A673 (cell line): Measurements from ENCODE around the gene LHFPL6. TPM values are rescaled to one million over a fixed set of nuclear protein-coding genes. Genes with fewer than 3 reads are reported as not detected.

Source experiments
- BruUV-seq: library from RNA; stranded (reverse); fragments of 400-500 nt; replicated peaks from 2 replicates; lab custom pipeline; 2021; lab: Mats Ljungman, UMichigan
- CTCF ChIA-PET: fragments of 300-600 bp; sonication (Branson Sonifier 250); formaldehyde crosslinking; loops from one replicate; lab custom pipeline; 2022; ENCODE audit warnings: antibody characterized with exemption; lab: Charles Lee
- POLR2A ChIA-PET: fragments of 300-600 bp; sonication (Branson Sonifier 250); formaldehyde crosslinking; loops from one replicate; lab custom pipeline; 2022; ENCODE audit warnings: antibody characterized with exemption; ENCODE audit not compliant: low non-redundant PET; lab: Charles Lee
- DNase-seq: peaks from one replicate; pipeline ENCODE4 v3.0.0-alpha.2; 2015; ENCODE audit warnings: low spot score
- H3K27ac ChIP-seq: fragments of 200-600 bp; sonication (generic); 2 replicates; pipeline ENCODE4 v1.5.1; 2016; ENCODE audit warnings: mixed run types, low read depth, mild to moderate bottlenecking, mixed read lengths, antibody characterized with exemption, low read length; ENCODE audit not compliant: poor library complexity, severe bottlenecking
- H3K27me3 ChIP-seq: fragments of 200-600 bp; sonication (generic); replicated peaks from 2 replicates; pipeline ENCODE4 v1.6.1; 2017; ENCODE audit warnings: mixed run types, low read depth, mild to moderate bottlenecking, mixed read lengths, antibody characterized with exemption, low read length; ENCODE audit not compliant: insufficient read depth, poor library complexity
- H3K36me3 ChIP-seq: fragments of 200-600 bp; sonication (generic); 2 replicates; pipeline ENCODE4 v1.6.1; 2016; ENCODE audit warnings: mixed run types, mild to moderate bottlenecking, mixed read lengths, antibody characterized with exemption, low read length; ENCODE audit not compliant: insufficient read depth, poor library complexity, severe bottlenecking
- H3K4me1 ChIP-seq: fragments of 200-600 bp; sonication (generic); 2 replicates; pipeline ENCODE4 v1.6.1; 2017; ENCODE audit warnings: mixed run types, mild to moderate bottlenecking, mixed read lengths, antibody characterized with exemption, low read length; ENCODE audit not compliant: insufficient read depth, poor library complexity, severe bottlenecking
- H3K4me3 ChIP-seq: fragments of 200-600 bp; sonication (generic); 2 replicates; pipeline ENCODE4 v1.5.1; 2016; ENCODE audit warnings: low read depth, mixed run types, mild to moderate bottlenecking, mixed read lengths, low read length; ENCODE audit not compliant: poor library complexity, severe bottlenecking
- H3K9me3 ChIP-seq: fragments of 200-600 bp; sonication (generic); 2 replicates; pipeline ENCODE4 v1.6.1; 2016; ENCODE audit warnings: mixed run types, low read depth, mild to moderate bottlenecking, mixed read lengths, antibody characterized with exemption, low read length; ENCODE audit not compliant: poor library complexity, severe bottlenecking
- CTCF ChIP-seq: fragments of 300-800, 200-600 bp; sonication (generic); conservative IDR thresholded peaks from 2 replicates; pipeline ENCODE4 v1.5.1; 2017; ENCODE audit warnings: low read depth, mild to moderate bottlenecking, antibody characterized with exemption, low read length, moderate library complexity, mixed read lengths
- EZH2 ChIP-seq: fragments of 200-600 bp; sonication (generic); IDR thresholded peaks from 2 replicates; pipeline ENCODE4 v1.6.1; 2017; ENCODE audit warnings: borderline replicate concordance, low read depth, mild to moderate bottlenecking, mixed read lengths, antibody characterized with exemption, low read length; ENCODE audit not compliant: poor library complexity, severe bottlenecking
- intact Hi-C: fragments of 100-400 bp; cut with micrococcal nuclease; formaldehyde crosslinking; loops from one replicate; pipeline ENCODE4 v1.10.0; 2022; ENCODE audit not compliant: unreplicated experiment
- total RNA-seq: library from RNA; stranded (reverse); gene quantifications from 2 replicates; pipeline ENCODE4 v1.2.3, GENCODE V29; 2021

The LHFPL6 gene
- total RNA-seq, 1 experiment from 2014 or later: 63.9 TPM

DNA sequence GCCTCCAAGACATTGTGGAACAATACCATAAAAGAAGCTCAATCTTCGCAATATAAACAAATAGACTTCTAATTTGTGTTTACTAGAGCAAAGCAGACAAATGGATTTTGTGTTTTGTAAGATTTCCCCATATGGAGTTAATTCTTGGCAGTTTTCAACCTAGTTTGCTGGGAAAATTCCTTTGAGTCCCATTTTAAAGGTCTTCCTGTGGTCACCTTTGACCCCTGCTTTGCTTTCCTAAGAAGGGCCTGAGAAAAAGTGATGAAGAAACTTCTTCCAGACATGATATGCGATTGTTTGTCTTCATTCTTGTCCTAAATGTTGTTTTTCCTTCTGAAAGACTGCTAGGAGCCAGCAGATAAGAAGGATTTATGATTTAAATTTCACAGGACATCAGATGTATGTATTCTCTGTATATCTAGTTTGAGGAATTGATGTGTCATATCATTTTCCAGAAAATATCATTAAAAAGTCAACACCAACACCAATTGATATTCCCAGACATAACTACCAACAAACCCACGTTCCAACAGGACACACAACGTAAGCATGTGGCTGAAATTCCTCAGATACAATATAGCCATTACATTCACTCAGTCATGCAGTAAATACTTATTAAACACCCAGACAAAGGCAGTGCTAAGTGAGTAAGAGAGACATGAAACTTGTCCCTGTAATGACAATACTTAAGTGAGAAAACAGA is 276.4 kb downstream of the LHFPL6 start:
- H3K9me3 ChIP-seq: no peaks in the 10 kb centered on the region
- peaks cover 19% of the 10 kb centered on the region for H3K4me1 ChIP-seq
- no peak for DNase-seq
- H3K27me3 ChIP-seq: no peaks in the 10 kb centered on the region
- TF ChIP-seq CTCF: no peak
- no peak for TF ChIP-seq EZH2
- H3K4me3 ChIP-seq: no peak overlapping the region
- no TSS peak for BruUV-seq
- H3K27ac ChIP-seq: no peak overlapping the region
- POLR2A ChIA-PET: no interaction called here
- H3K36me3 ChIP-seq: no peaks in the 10 kb centered on the region
- CTCF ChIA-PET: no interaction called here
- intact Hi-C loops: no loop called here

- no peaks in the 10 kb centered on the region for H3K9me3 ChIP-seq
- BruUV-seq: no TSS peak
- DNase-seq: no peak
- no peak overlapping the region for H3K4me3 ChIP-seq
- POLR2A ChIA-PET: no interaction called here
- no peak for TF ChIP-seq CTCF
- TF ChIP-seq EZH2: no peak
- intact Hi-C loops: no loop called here
- peaks cover 19% of the 10 kb centered on the region for H3K4me1 ChIP-seq
- no peaks in the 10 kb centered on the region for H3K36me3 ChIP-seq
- CTCF ChIA-PET: no interaction called here
- no peak overlapping the region for H3K27ac ChIP-seq
- H3K27me3 ChIP-seq: no peaks in the 10 kb centered on the region
Measured at GRCh38 chr13:39324806-39325311, 278.1 kb downstream of the LHFPL6 start.

- H3K4me1 ChIP-seq: peaks cover 19% of the 10 kb centered on the region
- H3K36me3 ChIP-seq: no peaks in the 10 kb centered on the region
- H3K27ac ChIP-seq: no peak overlapping the region
- no peaks in the 10 kb centered on the region for H3K9me3 ChIP-seq
- ChIA-PET POLR2A (no interaction called here), CTCF (no interaction called here)
- H3K4me3 ChIP-seq: no peak overlapping the region
- DNase-seq: no peak
- no peaks in the 10 kb centered on the region for H3K27me3 ChIP-seq
- intact Hi-C loops: no loop called here
- BruUV-seq: no TSS peak
- no peak for TF ChIP-seq CTCF
- TF ChIP-seq EZH2: no peak
Measured at GRCh38 chr13:39322836-39323585, 280.0 kb downstream of the LHFPL6 start.
